ENCODE results near the gene MED22.

The MED22 gene

GRCh38 chr9:133351908-133352634 is 4.1 kb upstream of the MED22 start:
- ChIA-PET POLR2A (interaction anchor here (0.6 to 3.9 kb wide), 7 partner anchors 9 to 149 kb away, joined by 3 to 35 read pairs (median 6); partner anchors contain the start of gene SURF6), CTCF (interaction anchor here (0.6 to 2.0 kb wide), 10 partner anchors 10 to 171 kb away, joined by 3 to 13 read pairs (median 3); no protein-coding TSS in a partner anchor)
- Histone ChIP-seq H3K36me3 (ENCODE audit: control insufficient read depth in 2 of 2, insufficient read depth in 1 of 2, low read length in 2 of 2) (peaks cover 14 to 66% of the 10 kb centered on the region in 2 experiments), H3K4me3 (ENCODE audit: low read depth, low read length) (no peak overlapping the region), H3K27ac (ENCODE audit: extremely low read depth, low read depth, low read length) (peak overlapping the region; percentile 37; the same call in 1 of the 2 replicates), H3K4me1 (ENCODE audit: control insufficient read depth, insufficient read depth, low read length) (no peaks in the 10 kb centered on the region), H3K9me3 (ENCODE audit: control insufficient read depth, insufficient read depth, low read depth, low read length) (no peaks in the 10 kb centered on the region)
- TF ChIP-seq ZBTB26 (tag by site-specific recombination; optimal IDR thresholded peaks at IDR 0.05) (peak; percentile 7), ZBTB48 (tag by site-specific recombination; IDR thresholded peaks at IDR 0.05) (peak; percentile 28; the same call in 1 of the 2 replicates), ZNF830 (tag by site-specific recombination; IDR thresholded peaks at IDR 0.05; ENCODE audit: low read depth) (no peak), MEIS1 (CRISPR knock-in tag; IDR thresholded peaks at IDR 0.05; ENCODE audit: borderline replicate concordance) (no peak), ZNF501 (tag by site-specific recombination; IDR thresholded peaks at IDR 0.05) (peak; percentile 34; the same call in 1 of the 2 replicates), ZBTB20 (tag by site-specific recombination; IDR thresholded peaks at IDR 0.05) (peak; percentile 59), ZFP37 (tag by site-specific recombination; IDR thresholded peaks at IDR 0.05) (0 out of 2 replicates have a peak, but pooled peaks have one; percentile 56), ZNF600 (tag by site-specific recombination; IDR thresholded peaks at IDR 0.05) (peak; percentile 49; the same call in 1 of the 2 replicates), ZBTB49 (tag by site-specific recombination; IDR thresholded peaks at IDR 0.05; ENCODE audit: low read depth) (0 out of 2 replicates have a peak, but pooled peaks have one; percentile 23), ZNF654 (tag by site-specific recombination; IDR thresholded peaks at IDR 0.05; ENCODE audit: low read depth) (0 out of 2 replicates have a peak, but pooled peaks have one; percentile 8), SALL2 (tag by site-specific recombination; IDR thresholded peaks at IDR 0.05; ENCODE audit: borderline replicate concordance) (no peak), ZNF223 (tag by site-specific recombination; IDR thresholded peaks at IDR 0.05) (no peak), ZNF394 (tag by site-specific recombination; IDR thresholded peaks at IDR 0.05; ENCODE audit: borderline replicate concordance) (peak; percentile 41; the same call in 1 of the 2 replicates), ZNF324 (tag by site-specific recombination; IDR thresholded peaks at IDR 0.05) (peak; percentile 51; the same call in 1 of the 2 replicates), ZNF677 (tag by site-specific recombination; IDR thresholded peaks at IDR 0.05) (no peak), ZNF2 (tag by site-specific recombination; IDR thresholded peaks at IDR 0.05) (0 out of 2 replicates have a peak, but pooled peaks have one; percentile 6), TRIM28 (IDR thresholded peaks at IDR 0.05; ENCODE audit: borderline replicate concordance, low read length) (peak; percentile 93; the same call in 1 of the 2 replicates), SP7 (tag by site-specific recombination; IDR thresholded peaks at IDR 0.05) (no peak), ZXDB (tag by site-specific recombination; IDR thresholded peaks at IDR 0.05) (0 out of 2 replicates have a peak, but pooled peaks have one; percentile 25), CTCF (tag by site-specific recombination; IDR thresholded peaks at IDR 0.05) (peak; percentile 85), ZNF202 (tag by site-specific recombination; IDR thresholded peaks at IDR 0.05; ENCODE audit: borderline replicate concordance) (no peak), ZBTB17 (tag by site-specific recombination; IDR thresholded peaks at IDR 0.05) (peak; percentile 34; the same call in 1 of the 2 replicates), ZNF140 (tag by site-specific recombination; IDR thresholded peaks at IDR 0.05) (no peak)

Measured in HEK293 (cell line).